HG03025 (cell line): ENCODE data around the gene MAN1C1.
"Not testable (repeated sequence)": the region's sequence is repeated elsewhere in the genome, so short reads cannot be mapped to it uniquely, and the experiment has no call there.

Experiments used
- ATAC-seq: cut with Tn5 transposase; IDR thresholded peaks from one replicate; pipeline ENCODE4 v1.9.1; 2021; ENCODE audit warnings: mild to moderate bottlenecking, moderate library complexity; ENCODE audit not compliant: unreplicated experiment, low FRiP score

Gene MAN1C1

GRCh38 chr1:25581764-25582163, 34.8 kb upstream of the MAN1C1 start:
- ATAC-seq = no peak

GRCh38 chr1:25583519-25584370, 32.8 kb upstream of the MAN1C1 start:
- ATAC-seq = no peak

GRCh38 chr1:25586181-25586588, 30.4 kb upstream of the MAN1C1 start:
- ATAC-seq = no peak

GRCh38 chr1:25587290-25587689, 29.3 kb upstream of the MAN1C1 start:
- ATAC-seq = no peak

GRCh38 chr1:25588224-25588623, 28.4 kb upstream of the MAN1C1 start:
- not testable (repeated sequence) for ATAC-seq

- ATAC-seq = not testable (repeated sequence)
Measured at GRCh38 chr1:25588786-25589185, 27.8 kb upstream of the MAN1C1 start.

GRCh38 chr1:25590096-25590824, 26.3 kb upstream of the MAN1C1 start:
- ATAC-seq = no peak

- ATAC-seq = no peak
Measured at GRCh38 chr1:25593861-25594260, 22.7 kb upstream of the MAN1C1 start.

GRCh38 chr1:25594971-25595370, 21.6 kb upstream of the MAN1C1 start:
- no peak for ATAC-seq

- not testable (repeated sequence) for ATAC-seq
Measured at GRCh38 chr1:25596641-25597040, 19.9 kb upstream of the MAN1C1 start.

- ATAC-seq = no peak
Measured at GRCh38 chr1:25598879-25599278, 17.7 kb upstream of the MAN1C1 start.

- ATAC-seq = no peak
Measured at GRCh38 chr1:25599969-25600610, 16.5 kb upstream of the MAN1C1 start.

GRCh38 chr1:25600971-25601699, 15.5 kb upstream of the MAN1C1 start:
- ATAC-seq = not testable (repeated sequence)

GRCh38 chr1:25603779-25604538, 12.6 kb upstream of the MAN1C1 start:
- ATAC-seq = not testable (repeated sequence)

GRCh38 chr1:25607123-25607522, 9.5 kb upstream of the MAN1C1 start:
- ATAC-seq = no peak

GRCh38 chr1:25608488-25609178, 8.0 kb upstream of the MAN1C1 start:
- no peak for ATAC-seq

GRCh38 chr1:25609921-25610320, 6.7 kb upstream of the MAN1C1 start:
- ATAC-seq = no peak

- no peak for ATAC-seq
Measured at GRCh38 chr1:25610822-25611630, 5.6 kb upstream of the MAN1C1 start.
